Fibroblast of lung (primary cell): Measurements from ENCODE around the gene PKDCC. TPM values are rescaled to one million over a fixed set of nuclear protein-coding genes. Genes with fewer than 3 reads are reported as not detected.
A peak's percentile ranks its signal among the peaks of the same experiment; 100 is the strongest.

ENCODE experiments used
- DNase-seq, 2 donors: peaks; one replicate each; pipeline versions ENCODE4 v3.0.0 to v3.0.0-alpha.2; 2010; ENCODE audit warnings: low read depth in 2 of 2
- H2AFZ ChIP-seq: 2 replicates; pipeline ENCODE4 v1.5.1; 2012; ENCODE audit warnings: low read length, control low read depth, inconsistent platforms
- H3K27ac ChIP-seq: 2 replicates; pipeline ENCODE4 v1.5.1; 2011; ENCODE audit warnings: low read length, control low read depth; ENCODE audit not compliant: insufficient read depth
- H3K27me3 ChIP-seq: 2 replicates; pipeline ENCODE4 v1.5.1; 2011; ENCODE audit warnings: mild to moderate bottlenecking, low read length; ENCODE audit not compliant: control insufficient read depth, insufficient read depth
- H3K36me3 ChIP-seq: 2 replicates; pipeline ENCODE4 v1.5.1; 2011; ENCODE audit warnings: low read length; ENCODE audit not compliant: control insufficient read depth, insufficient read depth
- H3K4me1 ChIP-seq: 2 replicates; pipeline ENCODE4 v1.5.1; 2011; ENCODE audit warnings: low read length; ENCODE audit not compliant: control insufficient read depth, insufficient read depth; ENCODE audit errors: extremely low read depth
- H3K4me2 ChIP-seq: 2 replicates; pipeline ENCODE4 v1.5.1; 2011; ENCODE audit warnings: low read length, control low read depth; ENCODE audit not compliant: insufficient read depth; ENCODE audit errors: extremely low read depth
- H3K4me3 ChIP-seq, 4 experiments: fragments of 200-600 bp in 1 of 4; sonication (generic) in 1 of 4; replicated peaks in 1 of 4; 2 replicates each; pipeline ENCODE4 v1.5.1; 2011 to 2016; ENCODE audit warnings: low read length in 4 of 4, low read depth in 3 of 4, mild to moderate bottlenecking in 3 of 4, control low read depth in 2 of 4, inconsistent platforms in 1 of 4, mixed read lengths in 1 of 4; ENCODE audit not compliant: insufficient read depth in 1 of 4; ENCODE audit errors: control extremely low read depth in 1 of 4
- H3K79me2 ChIP-seq: 2 replicates; pipeline ENCODE4 v1.5.1; 2012; ENCODE audit warnings: mild to moderate bottlenecking, low read length, inconsistent platforms; ENCODE audit not compliant: control insufficient read depth, insufficient read depth
- H3K9ac ChIP-seq: 2 replicates; pipeline ENCODE4 v1.5.1; 2011; ENCODE audit warnings: mild to moderate bottlenecking, low read length, control low read depth; ENCODE audit not compliant: insufficient read depth
- H3K9me3 ChIP-seq: 2 replicates; pipeline ENCODE4 v1.5.1; 2012; ENCODE audit warnings: low read depth, low read length; ENCODE audit not compliant: control insufficient read depth, insufficient read depth
- H4K20me1 ChIP-seq: 2 replicates; pipeline ENCODE4 v1.5.1; 2011; ENCODE audit warnings: low read length; ENCODE audit not compliant: control insufficient read depth, insufficient read depth; ENCODE audit errors: extremely low read depth
- CTCF ChIP-seq, 2 donors: IDR thresholded peaks in 1 of 2; conservative IDR thresholded peaks in 1 of 2; 1 replicate in 1 of 2; 2 replicates in 1 of 2; pipeline ENCODE4 v1.5.1; 2011 to 2012; ENCODE audit warnings: low read length in 2 of 2, control low read depth in 1 of 2, inconsistent platforms in 1 of 2, low read depth in 1 of 2, mild to moderate bottlenecking in 1 of 2
- EZH2 ChIP-seq: IDR thresholded peaks from 2 replicates; pipeline ENCODE4 v1.5.1; 2012; ENCODE audit warnings: low read length, control low read depth, mild to moderate bottlenecking; ENCODE audit errors: missing control alignments
- polyA plus RNA-seq, 2 donors: library from polyadenylated mRNA; depleted of rRNA in 1 of 2; stranded (reverse) in 1 of 2; unstranded in 1 of 2; fragments of >200 nt; gene quantifications; 2 replicates each; pipeline ENCODE4 v1.2.1, GENCODE V29; 2011 to 2012; ENCODE audit warnings: missing spikeins in 1 of 2
- total RNA-seq: library from RNA; depleted of rRNA; stranded (reverse); fragments of >200 nt; gene quantifications from 2 replicates; pipeline ENCODE4 v1.2.1, GENCODE V29; 2014

Gene PKDCC
- total and polyA plus RNA-seq, 2 donors (not counting 1 experiment from before 2014, with no cell fraction given): 48.4 to 63.9 TPM

GRCh38 chr2:42060028-42060427 lies 12.2 kb downstream of the PKDCC start:
- TF ChIP-seq CTCF (conservative IDR thresholded peaks at IDR 0.05 in 1 of 2, IDR thresholded peaks at IDR 0.05 in 1 of 2; ENCODE audit: low read depth in 1 of 2, low read length in 2 of 2) (no peak), EZH2 (no peak)
- Histone ChIP-seq H3K9me3 (no peaks in the 10 kb centered on the region), H2AFZ (no peak overlapping the region), H3K4me1 (peaks cover 15% of the 10 kb centered on the region), H4K20me1 (no peaks in the 10 kb centered on the region), H3K9ac (no peak overlapping the region), H3K27me3 (no peaks in the 10 kb centered on the region), H3K4me3 (no peak overlapping the region), H3K4me2 (no peak overlapping the region), H3K79me2 (no peaks in the 10 kb centered on the region), H3K36me3 (peaks cover 21% of the 10 kb centered on the region), H3K27ac (no peak overlapping the region)
- DNase-seq: no peak

DNA sequence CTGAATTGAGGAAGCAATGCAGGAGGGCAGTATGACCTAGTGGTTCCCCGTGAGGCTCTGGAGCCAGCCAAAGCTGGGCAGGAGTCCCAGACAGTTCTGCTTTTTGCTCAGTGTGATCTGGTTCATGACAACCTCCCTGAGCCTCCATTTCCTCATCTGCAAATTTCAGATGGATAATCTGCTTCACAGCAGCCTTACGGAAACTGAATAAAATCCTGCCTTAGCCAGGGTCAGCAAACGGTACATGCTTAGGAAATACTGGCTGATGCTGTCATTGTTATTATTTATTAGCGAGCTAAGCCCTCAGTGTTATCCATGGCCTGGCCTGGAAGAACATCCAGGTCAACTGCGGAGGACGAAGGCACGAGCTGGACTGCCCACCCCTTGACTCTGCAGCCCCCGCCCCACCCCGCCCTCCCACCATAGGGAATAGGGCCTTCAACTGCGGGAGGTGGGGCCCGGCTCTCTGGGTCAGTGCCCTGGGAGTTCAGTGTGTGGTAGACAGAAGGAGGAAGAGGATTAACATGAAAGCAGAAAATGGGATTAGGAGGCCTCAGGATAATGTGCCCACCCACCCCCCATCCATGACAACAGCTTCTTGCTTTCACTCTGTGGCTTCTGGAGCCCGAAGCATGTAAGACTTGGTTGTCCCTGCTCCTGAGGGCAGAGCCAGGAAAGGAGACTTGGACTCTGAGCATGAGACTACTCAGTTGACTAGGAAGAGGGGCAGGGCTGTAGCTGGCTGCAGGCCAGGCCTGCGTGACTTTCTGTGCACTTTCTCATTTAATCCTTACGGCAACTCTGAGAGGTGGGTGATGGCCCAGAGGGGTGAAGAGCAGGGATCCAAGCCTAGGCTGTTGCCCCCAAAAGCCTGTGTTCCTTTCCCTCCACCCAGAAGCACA lies 13.1 kb downstream of the PKDCC start:
- no peak overlapping the region for H3K9ac ChIP-seq
- no peak overlapping the region for H3K4me3 ChIP-seq
- no peaks in the 10 kb centered on the region for H3K79me2 ChIP-seq
- no peaks in the 10 kb centered on the region for H3K27me3 ChIP-seq
- no peak overlapping the region for H3K27ac ChIP-seq
- H3K4me1 ChIP-seq: peaks cover 15% of the 10 kb centered on the region
- no peaks in the 10 kb centered on the region for H4K20me1 ChIP-seq
- DNase-seq: peak; percentile 19 to 78
- no peak for TF ChIP-seq EZH2
- TF ChIP-seq CTCF (conservative IDR thresholded peaks at IDR 0.05 in 1 of 2, IDR thresholded peaks at IDR 0.05 in 1 of 2; ENCODE audit: low read depth in 1 of 2, low read length in 2 of 2): no peak
- peaks cover 16% of the 10 kb centered on the region for H3K36me3 ChIP-seq
- no peak overlapping the region for H2AFZ ChIP-seq
- H3K4me2 ChIP-seq: no peak overlapping the region
- no peaks in the 10 kb centered on the region for H3K9me3 ChIP-seq

- Histone ChIP-seq H3K9me3 (no peaks in the 10 kb centered on the region), H3K27me3 (no peaks in the 10 kb centered on the region), H3K36me3 (peaks cover 14% of the 10 kb centered on the region), H3K4me1 (peaks cover 15% of the 10 kb centered on the region), H3K4me3 (no peak overlapping the region), H3K9ac (no peak overlapping the region), H4K20me1 (no peaks in the 10 kb centered on the region), H3K79me2 (no peaks in the 10 kb centered on the region), H3K27ac (no peak overlapping the region), H2AFZ (no peak overlapping the region), H3K4me2 (no peak overlapping the region)
- no peak for TF ChIP-seq CTCF (conservative IDR thresholded peaks at IDR 0.05 in 1 of 2, IDR thresholded peaks at IDR 0.05 in 1 of 2; ENCODE audit: low read depth in 1 of 2, low read length in 2 of 2)
- no peak for DNase-seq
Observed at GRCh38 chr2:42061839-42062238, 14.0 kb downstream of the PKDCC start.
